ENCODE results near the gene CTIF. TPM values are rescaled to one million over a fixed set of nuclear protein-coding genes. Genes with fewer than 3 reads are reported as not detected.

The CTIF gene
- total and polyA plus RNA-seq, 7 experiments from 2014 or later, result 1.3 to 11.2 (median 2.5) TPM; not detected in 2

DNA sequence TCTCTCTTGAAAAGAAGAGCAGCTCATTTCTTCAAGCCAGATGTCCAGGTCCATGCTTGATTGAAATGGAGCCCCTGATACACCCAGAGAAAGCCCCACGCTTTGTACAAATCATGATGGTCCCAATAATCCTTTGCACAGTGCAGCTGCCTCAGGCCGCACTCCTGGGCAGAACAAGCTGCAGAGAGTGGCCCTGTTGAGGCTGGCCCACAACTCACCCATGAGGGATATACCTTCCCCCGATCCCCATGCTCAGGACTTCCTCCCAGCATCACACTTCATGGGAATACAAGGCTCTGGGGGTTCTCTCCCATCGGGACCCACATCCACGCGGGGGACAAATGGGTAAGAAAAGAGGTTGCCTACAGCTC lies 181.8 kb downstream of the CTIF start:
- intact Hi-C loops (cut with micrococcal nuclease), result no loop called here
- Histone ChIP-seq H3K9me3 (ENCODE audit: control insufficient read depth in 2 of 3, low read length in 3 of 3) (no peaks in the 10 kb centered on the region), H3K4me1 (ENCODE audit: control insufficient read depth in 2 of 2, insufficient read depth in 2 of 2, low read length in 2 of 2) (no peaks in the 10 kb centered on the region), H3K27me3 (ENCODE audit: control insufficient read depth in 2 of 2, insufficient read depth in 2 of 2, low read length in 2 of 2) (no peaks in the 10 kb centered on the region), H3K4me3 (ENCODE audit: low read length) (no peak overlapping the region), H3K36me3 (ENCODE audit: control insufficient read depth in 2 of 3, insufficient read depth in 3 of 3, low read length in 3 of 3) (no peaks in the 10 kb centered on the region), H3K27ac (ENCODE audit: low read depth, low read length) (no peak overlapping the region)
- DNase-seq (no peak), ATAC-seq (no peak)
- ChIA-PET CTCF (no interaction called here), POLR2A (no interaction called here)
- Mint-ChIP-seq H3K27me3 (peaks cover 0 to 10% (median 0%) of the 10 kb centered on the region in 5 donors), H3K27ac (no peak overlapping the region), H3K36me3 (no peaks in the 10 kb centered on the region), H3K9me3 (peaks cover 0 to 5% (median 0%) of the 10 kb centered on the region in 11 donors), H3K4me3 (no peak overlapping the region), H3K4me1 (peaks cover 0 to 3% (median 0%) of the 10 kb centered on the region in 7 donors)

DNA sequence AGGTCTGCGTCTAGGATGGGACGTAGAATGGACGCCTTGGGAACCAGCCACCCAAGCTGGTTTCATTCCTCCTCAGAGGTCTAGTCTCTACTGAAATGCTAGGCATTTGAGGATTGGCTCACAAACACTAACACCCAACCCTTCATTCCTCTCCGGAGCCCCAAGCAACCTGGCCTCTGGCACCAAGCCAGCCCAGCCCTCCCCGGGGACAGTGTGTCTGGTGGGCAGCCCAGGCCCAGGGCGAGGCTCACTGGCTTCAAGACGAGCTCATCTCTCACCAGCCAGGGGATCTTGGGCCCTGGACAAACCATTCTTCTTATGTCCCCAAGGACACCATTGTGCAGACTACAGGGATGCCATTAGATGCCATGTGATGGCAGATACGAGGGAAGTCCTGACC lies 182.5 kb downstream of the CTIF start:
- ATAC-seq (no peak), DNase-seq (no peak)
- Mint-ChIP-seq H3K27me3 (peaks cover 0 to 10% (median 0%) of the 10 kb centered on the region in 5 donors), H3K9me3 (peaks cover 0 to 5% (median 0%) of the 10 kb centered on the region in 11 donors), H3K4me3 (no peak overlapping the region), H3K4me1 (peaks cover 0 to 2% (median 0%) of the 10 kb centered on the region in 7 donors), H3K27ac (no peak overlapping the region), H3K36me3 (no peaks in the 10 kb centered on the region)
- Histone ChIP-seq H3K27ac (ENCODE audit: low read depth, low read length) (no peak overlapping the region), H3K4me1 (ENCODE audit: control insufficient read depth in 2 of 2, insufficient read depth in 2 of 2, low read length in 2 of 2) (no peaks in the 10 kb centered on the region), H3K4me3 (ENCODE audit: low read length) (no peak overlapping the region), H3K9me3 (ENCODE audit: control insufficient read depth in 2 of 3, low read length in 3 of 3) (no peaks in the 10 kb centered on the region), H3K27me3 (ENCODE audit: control insufficient read depth in 2 of 2, insufficient read depth in 2 of 2, low read length in 2 of 2) (no peaks in the 10 kb centered on the region), H3K36me3 (ENCODE audit: control insufficient read depth in 2 of 3, insufficient read depth in 3 of 3, low read length in 3 of 3) (no peaks in the 10 kb centered on the region)
- CTCF ChIA-PET, result no interaction called here
- POLR2A ChIA-PET, result no interaction called here
- intact Hi-C loops (cut with micrococcal nuclease), result no loop called here

DNA sequence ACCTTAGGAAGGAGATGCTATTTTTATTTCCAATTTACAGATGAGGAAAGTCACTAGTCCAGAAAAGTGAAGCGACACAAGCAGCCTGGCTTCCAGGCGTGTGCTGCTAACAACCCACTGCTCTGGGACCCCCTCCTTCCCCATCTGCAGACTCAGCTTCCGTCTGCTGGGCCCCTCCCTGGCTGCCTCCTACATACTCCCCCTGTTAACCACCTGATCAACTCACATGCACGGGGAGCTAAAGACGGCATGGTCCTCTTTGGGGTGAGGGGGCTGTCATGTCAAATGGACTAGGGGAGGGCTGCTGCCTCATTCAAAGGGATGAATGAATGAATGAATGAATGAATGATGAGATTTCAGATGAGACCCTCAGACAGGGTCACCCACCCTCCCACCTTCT lies 184.2 kb downstream of the CTIF start:
- intact Hi-C loops (cut with micrococcal nuclease), result no loop called here
- Mint-ChIP-seq H3K27ac (no peak overlapping the region), H3K9me3 (peaks cover 0 to 7% (median 0%) of the 10 kb centered on the region in 11 donors), H3K36me3 (no peaks in the 10 kb centered on the region), H3K4me1 (peaks cover 0 to 9% (median 0%) of the 10 kb centered on the region in 7 donors), H3K4me3 (no peak overlapping the region), H3K27me3 (peaks cover 0 to 8% (median 0%) of the 10 kb centered on the region in 5 donors)
- ChIA-PET POLR2A (no interaction called here), CTCF (no interaction called here)
- Histone ChIP-seq H3K27ac (ENCODE audit: low read depth, low read length) (no peak overlapping the region), H3K4me3 (ENCODE audit: low read length) (no peak overlapping the region), H3K4me1 (ENCODE audit: control insufficient read depth in 2 of 2, insufficient read depth in 2 of 2, low read length in 2 of 2) (no peaks in the 10 kb centered on the region), H3K27me3 (ENCODE audit: control insufficient read depth in 2 of 2, insufficient read depth in 2 of 2, low read length in 2 of 2) (no peaks in the 10 kb centered on the region), H3K36me3 (ENCODE audit: control insufficient read depth in 2 of 3, insufficient read depth in 3 of 3, low read length in 3 of 3) (no peaks in the 10 kb centered on the region), H3K9me3 (ENCODE audit: control insufficient read depth in 2 of 3, low read length in 3 of 3) (no peaks in the 10 kb centered on the region)
- ATAC-seq, result no peak
- no peak for DNase-seq

DNA sequence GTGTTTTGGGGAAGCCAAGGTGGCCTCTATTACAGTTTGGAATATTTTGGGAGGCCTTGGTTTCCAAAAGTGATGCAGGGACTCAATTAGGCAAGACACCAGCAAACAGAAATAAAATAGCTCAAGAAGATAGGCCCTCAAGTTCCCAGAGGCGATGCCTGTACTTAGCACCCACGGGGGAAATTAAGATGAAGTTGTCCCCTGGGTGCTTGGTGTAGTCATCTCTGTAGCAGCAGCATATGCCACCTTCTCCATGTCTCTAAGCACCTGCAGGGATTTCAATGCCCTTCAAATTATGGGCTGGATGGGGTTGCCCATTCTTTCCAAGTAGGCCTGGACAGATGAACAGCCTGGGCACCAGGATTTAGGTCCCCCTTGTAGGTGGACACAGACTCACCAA lies 185.0 kb downstream of the CTIF start:
- H3K27me3 Mint-ChIP-seq, result peaks cover 0 to 9% (median 0%) of the 10 kb centered on the region in 5 donors
- peaks cover 0 to 9% (median 0%) of the 10 kb centered on the region in 7 donors for H3K4me1 Mint-ChIP-seq
- H3K27ac Mint-ChIP-seq, result no peak overlapping the region
- Histone ChIP-seq H3K4me3 (ENCODE audit: low read length) (no peak overlapping the region), H3K36me3 (ENCODE audit: control insufficient read depth in 2 of 3, insufficient read depth in 3 of 3, low read length in 3 of 3) (no peaks in the 10 kb centered on the region), H3K27ac (ENCODE audit: low read depth, low read length) (no peak overlapping the region), H3K4me1 (ENCODE audit: control insufficient read depth in 2 of 2, insufficient read depth in 2 of 2, low read length in 2 of 2) (no peaks in the 10 kb centered on the region), H3K9me3 (ENCODE audit: control insufficient read depth in 2 of 3, low read length in 3 of 3) (no peaks in the 10 kb centered on the region), H3K27me3 (ENCODE audit: control insufficient read depth in 2 of 2, insufficient read depth in 2 of 2, low read length in 2 of 2) (no peaks in the 10 kb centered on the region)
- no peak overlapping the region for H3K4me3 Mint-ChIP-seq
- H3K9me3 Mint-ChIP-seq, result peaks cover 0 to 9% (median 0%) of the 10 kb centered on the region in 11 donors
- ATAC-seq, result no peak
- POLR2A ChIA-PET, result no interaction called here
- H3K36me3 Mint-ChIP-seq, result no peaks in the 10 kb centered on the region
- CTCF ChIA-PET, result no interaction called here
- no peak for DNase-seq
- intact Hi-C loops (cut with micrococcal nuclease), result no loop called here

DNA sequence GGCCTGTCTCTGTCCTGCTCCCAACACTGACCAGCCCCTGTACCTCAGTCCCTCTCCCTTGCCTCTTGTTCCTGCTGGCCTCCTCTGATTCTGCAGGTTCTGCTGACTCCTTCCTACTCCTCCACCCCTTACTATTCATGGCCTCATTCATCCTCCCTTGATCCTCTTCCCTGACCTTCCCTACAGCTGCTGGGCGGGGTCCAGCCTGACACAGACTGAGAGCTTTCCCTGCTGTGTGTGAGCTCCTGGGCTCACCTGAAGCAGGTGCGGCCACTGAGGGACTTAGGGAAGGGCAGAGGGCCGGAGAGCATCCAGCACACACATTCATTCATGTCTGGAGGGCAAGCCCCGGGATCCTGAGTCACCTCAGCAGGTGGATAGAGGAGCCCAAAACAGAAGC lies 185.6 kb downstream of the CTIF start:
- ChIA-PET POLR2A (no interaction called here), CTCF (no interaction called here)
- Mint-ChIP-seq H3K36me3 (no peaks in the 10 kb centered on the region), H3K4me1 (peaks cover 0 to 9% (median 0%) of the 10 kb centered on the region in 7 donors), H3K27ac (no peak overlapping the region), H3K4me3 (no peak overlapping the region), H3K9me3 (peaks cover 0 to 9% (median 0%) of the 10 kb centered on the region in 11 donors), H3K27me3 (peaks cover 0 to 5% (median 0%) of the 10 kb centered on the region in 5 donors)
- intact Hi-C loops (cut with micrococcal nuclease), result no loop called here
- no peak for DNase-seq
- H3K27ac ChIP-seq (ENCODE audit: low read depth, low read length), result no peak overlapping the region
- H3K27me3 ChIP-seq (ENCODE audit: control insufficient read depth in 2 of 2, insufficient read depth in 2 of 2, low read length in 2 of 2), result no peaks in the 10 kb centered on the region
- H3K4me1 ChIP-seq (ENCODE audit: control insufficient read depth in 2 of 2, insufficient read depth in 2 of 2, low read length in 2 of 2), result no peaks in the 10 kb centered on the region
- no peak overlapping the region for H3K4me3 ChIP-seq (ENCODE audit: low read length)
- no peaks in the 10 kb centered on the region for H3K36me3 ChIP-seq (ENCODE audit: control insufficient read depth in 2 of 3, insufficient read depth in 3 of 3, low read length in 3 of 3)
- no peak for ATAC-seq
- H3K9me3 ChIP-seq (ENCODE audit: control insufficient read depth in 2 of 3, low read length in 3 of 3), result no peaks in the 10 kb centered on the region

DNA sequence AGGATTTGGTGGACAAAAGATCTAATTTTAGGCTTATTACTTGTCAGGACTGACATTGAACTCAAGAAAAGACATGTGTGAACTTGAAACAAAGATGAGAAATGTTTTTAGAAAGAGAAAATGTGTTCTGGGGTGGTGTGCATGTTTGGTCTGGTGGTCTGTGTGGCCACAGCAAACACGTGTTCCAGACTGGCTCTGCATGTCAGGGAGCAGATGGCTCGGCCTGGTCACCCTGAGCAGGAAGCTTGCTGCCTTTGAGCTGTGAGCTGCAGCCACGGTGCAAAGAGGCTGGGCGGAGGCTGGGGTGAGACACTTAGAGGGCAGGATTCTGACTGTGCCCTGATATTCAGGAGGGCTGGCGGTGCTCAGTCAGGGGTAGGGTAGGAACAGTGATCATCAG lies 186.1 kb downstream of the CTIF start:
- no peak overlapping the region for H3K27ac Mint-ChIP-seq
- POLR2A ChIA-PET, result no interaction called here
- ATAC-seq, result no peak
- H3K4me1 ChIP-seq (ENCODE audit: control insufficient read depth in 2 of 2, insufficient read depth in 2 of 2, low read length in 2 of 2), result no peaks in the 10 kb centered on the region
- H3K9me3 Mint-ChIP-seq, result peaks cover 0 to 9% (median 0%) of the 10 kb centered on the region in 11 donors
- H3K9me3 ChIP-seq (ENCODE audit: control insufficient read depth in 2 of 3, low read length in 3 of 3), result no peaks in the 10 kb centered on the region
- DNase-seq, result no peak
- H3K27ac ChIP-seq (ENCODE audit: low read depth, low read length), result no peak overlapping the region
- no peak overlapping the region for H3K4me3 ChIP-seq (ENCODE audit: low read length)
- no peaks in the 10 kb centered on the region for H3K36me3 Mint-ChIP-seq
- peaks cover 0 to 9% (median 0%) of the 10 kb centered on the region in 7 donors for H3K4me1 Mint-ChIP-seq
- intact Hi-C loops (cut with micrococcal nuclease), result no loop called here
- no peak overlapping the region for H3K4me3 Mint-ChIP-seq
- CTCF ChIA-PET, result no interaction called here
- H3K36me3 ChIP-seq (ENCODE audit: control insufficient read depth in 2 of 3, insufficient read depth in 3 of 3, low read length in 3 of 3), result no peaks in the 10 kb centered on the region
- H3K27me3 Mint-ChIP-seq, result peaks cover 0 to 5% (median 0%) of the 10 kb centered on the region in 5 donors
- H3K27me3 ChIP-seq (ENCODE audit: control insufficient read depth in 2 of 2, insufficient read depth in 2 of 2, low read length in 2 of 2), result no peaks in the 10 kb centered on the region

DNA sequence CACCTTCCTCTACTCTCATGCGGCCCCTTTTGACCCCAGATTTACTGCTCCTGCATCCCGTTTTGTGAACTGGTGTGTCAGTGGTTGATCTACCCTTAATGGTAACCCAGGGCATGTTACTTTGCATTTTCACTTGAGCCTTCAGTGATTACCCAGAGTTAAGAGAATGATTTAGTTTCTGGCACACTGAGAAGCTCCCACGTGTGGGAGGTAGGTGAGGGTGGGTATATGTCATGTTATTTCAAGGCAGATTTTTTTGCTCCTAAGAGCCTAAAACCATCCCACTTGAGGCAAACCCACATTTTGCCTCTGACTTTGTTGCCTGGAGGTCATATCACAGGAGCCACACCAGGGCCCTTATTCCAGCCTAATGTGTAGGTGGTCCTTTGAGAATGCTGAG lies 186.7 kb downstream of the CTIF start:
- intact Hi-C loops (cut with micrococcal nuclease), result no loop called here
- H3K36me3 ChIP-seq (ENCODE audit: control insufficient read depth in 2 of 3, insufficient read depth in 3 of 3, low read length in 3 of 3), result no peaks in the 10 kb centered on the region
- no peak for ATAC-seq

More for the DNA sequence above, 186.7 kb downstream of the CTIF start:
- no peak for DNase-seq
- ChIA-PET CTCF (interaction anchor here (0.5 kb wide), 1 partner anchor 787 kb away, joined by 4 read pairs; no protein-coding TSS in a partner anchor), POLR2A (no interaction called here)
- H3K9me3 ChIP-seq (ENCODE audit: control insufficient read depth in 2 of 3, low read length in 3 of 3), result no peaks in the 10 kb centered on the region
- H3K27ac ChIP-seq (ENCODE audit: low read depth, low read length), result no peak overlapping the region
- peaks cover 0 to 5% (median 0%) of the 10 kb centered on the region in 5 donors for H3K27me3 Mint-ChIP-seq
- H3K9me3 Mint-ChIP-seq, result peaks cover 0 to 9% (median 0%) of the 10 kb centered on the region in 11 donors
- H3K4me1 ChIP-seq (ENCODE audit: control insufficient read depth in 2 of 2, insufficient read depth in 2 of 2, low read length in 2 of 2), result no peaks in the 10 kb centered on the region
- H3K36me3 Mint-ChIP-seq, result no peaks in the 10 kb centered on the region
- no peak overlapping the region for H3K27ac Mint-ChIP-seq
- H3K4me3 Mint-ChIP-seq, result no peak overlapping the region
- no peaks in the 10 kb centered on the region for H3K27me3 ChIP-seq (ENCODE audit: control insufficient read depth in 2 of 2, insufficient read depth in 2 of 2, low read length in 2 of 2)
- H3K4me3 ChIP-seq (ENCODE audit: low read length), result no peak overlapping the region
- peaks cover 0 to 9% (median 0%) of the 10 kb centered on the region in 7 donors for H3K4me1 Mint-ChIP-seq

Measured in naive thymus-derived CD4-positive, alpha-beta T cell (primary cell).